Mesothelial cell of epicardium (in vitro differentiated cells): Measurements from ENCODE around the gene KRTAP17-1. TPM values are rescaled to one million over a fixed set of nuclear protein-coding genes. Genes with fewer than 3 reads are reported as not detected.

ENCODE experiments used
- DNase-seq, 2 experiments: peaks; one replicate each; pipeline ENCODE4 v3.0.0; 2021; ENCODE audit warnings: low spot score in 2 of 2; ENCODE audit not compliant: unreplicated experiment in 2 of 2
- H3K27ac Mint-ChIP-seq: 2 replicates; pipeline ENCODE4 v1.8.0; 2021; ENCODE audit warnings: mixed read lengths
- H3K27me3 Mint-ChIP-seq: 2 replicates; pipeline ENCODE4 v1.8.0; 2021; ENCODE audit warnings: low read depth, mixed read lengths
- H3K36me3 Mint-ChIP-seq: 2 replicates; pipeline ENCODE4 v1.8.0; 2021; ENCODE audit warnings: mixed read lengths
- H3K4me1 Mint-ChIP-seq: 2 replicates; pipeline ENCODE4 v1.8.0; 2021; ENCODE audit warnings: mixed read lengths
- H3K4me3 Mint-ChIP-seq: 2 replicates; pipeline ENCODE4 v1.8.0; 2021; ENCODE audit warnings: mild to moderate bottlenecking, moderate library complexity, mixed read lengths
- H3K9me3 Mint-ChIP-seq: 2 replicates; pipeline ENCODE4 v1.8.0; 2021; ENCODE audit warnings: mixed read lengths
- CTCF ChIP-seq: fragments of 200-600 bp; sonication (generic); IDR thresholded peaks from one replicate; pipeline ENCODE4 v1.5.0; 2021; ENCODE audit warnings: antibody characterized with exemption; ENCODE audit not compliant: unreplicated experiment
- total RNA-seq: library from RNA; stranded (reverse); gene quantifications from 3 replicates; pipeline ENCODE4 v1.2.1, GENCODE V29; 2021

Gene KRTAP17-1
- total RNA-seq, 1 donor from 2014 or later: not detected

GRCh38 chr17:41304091-41304490 lies 11.4 kb downstream of the KRTAP17-1 start:
- Mint-ChIP-seq H3K27me3 (no peaks in the 10 kb centered on the region), H3K4me1 (no peaks in the 10 kb centered on the region), H3K9me3 (peaks cover 12% of the 10 kb centered on the region), H3K27ac (no peak overlapping the region), H3K4me3 (no peak overlapping the region), H3K36me3 (peaks cover 6% of the 10 kb centered on the region)
- no peak for DNase-seq
- TF ChIP-seq CTCF: no peak

GRCh38 chr17:41302981-41303380 lies 12.5 kb downstream of the KRTAP17-1 start:
- H3K27me3 Mint-ChIP-seq: no peaks in the 10 kb centered on the region
- peaks cover 6% of the 10 kb centered on the region for H3K36me3 Mint-ChIP-seq
- peaks cover 12% of the 10 kb centered on the region for H3K9me3 Mint-ChIP-seq
- no peak overlapping the region for H3K4me3 Mint-ChIP-seq
- H3K27ac Mint-ChIP-seq: no peak overlapping the region
- H3K4me1 Mint-ChIP-seq: no peaks in the 10 kb centered on the region
- no peak for TF ChIP-seq CTCF
- no peak for DNase-seq

GRCh38 chr17:41301916-41302901 lies 13.3 kb downstream of the KRTAP17-1 start, which contains the start of gene KRTAP29-1:
KRTAP29-1 (minus strand) TSS chr17:41302851; CDS start chr17:41302851, 0 bp downstream.
- Mint-ChIP-seq H3K9me3 (peaks cover 12% of the 10 kb centered on the region), H3K27me3 (no peaks in the 10 kb centered on the region), H3K27ac (no peak within 1 kb of the TSS), H3K4me3 (no peak within 1 kb of the TSS), H3K36me3 (peaks cover 6% of the 10 kb centered on the region), H3K4me1 (no peaks in the 10 kb centered on the region)
- TF ChIP-seq CTCF: no peak
- no peak for DNase-seq

GRCh38 chr17:41301204-41301790 lies 14.2 kb downstream of the KRTAP17-1 start:
- peaks cover 6% of the 10 kb centered on the region for H3K36me3 Mint-ChIP-seq
- no peak for DNase-seq
- H3K9me3 Mint-ChIP-seq: peaks cover 12% of the 10 kb centered on the region
- H3K4me1 Mint-ChIP-seq: peaks cover 4% of the 10 kb centered on the region
- H3K27ac Mint-ChIP-seq: no peak overlapping the region
- no peaks in the 10 kb centered on the region for H3K27me3 Mint-ChIP-seq
- H3K4me3 Mint-ChIP-seq: no peak overlapping the region
- TF ChIP-seq CTCF: no peak

- no peak for DNase-seq
- Mint-ChIP-seq H3K9me3 (peaks cover 15% of the 10 kb centered on the region), H3K36me3 (peaks cover 6% of the 10 kb centered on the region), H3K4me1 (peaks cover 12% of the 10 kb centered on the region), H3K27me3 (no peaks in the 10 kb centered on the region), H3K27ac (no peak overlapping the region), H3K4me3 (no peak overlapping the region)
- no peak for TF ChIP-seq CTCF
Observed at GRCh38 chr17:41298458-41299135, 16.9 kb downstream of the KRTAP17-1 start.
